Right renal cortex interstitium (tissue), 3 donors: ENCODE results near the gene ADGRL3. TPM values are rescaled to one million over a fixed set of nuclear protein-coding genes. Genes with fewer than 3 reads are reported as not detected.
A peak's percentile ranks its signal among the peaks of the same experiment; 100 is the strongest.

Source experiments
- DNase-seq, 3 donors: peaks; one replicate each; pipeline ENCODE4 v3.0.0-alpha.2; 2013; ENCODE audit warnings: low read depth in 3 of 3, low spot score in 2 of 3
- polyA plus RNA-seq, 3 donors: library from polyadenylated mRNA; unstranded; fragments of 120-200 nt; gene quantifications; one replicate each; pipeline ENCODE4 v1.2.1, GENCODE V29; 2013; ENCODE audit not compliant: insufficient read length in 3 of 3

Gene ADGRL3
- 10 to 100 TPM; 24.5 to 30.2 (median 28.7) TPM for polyA plus RNA-seq

DNA sequence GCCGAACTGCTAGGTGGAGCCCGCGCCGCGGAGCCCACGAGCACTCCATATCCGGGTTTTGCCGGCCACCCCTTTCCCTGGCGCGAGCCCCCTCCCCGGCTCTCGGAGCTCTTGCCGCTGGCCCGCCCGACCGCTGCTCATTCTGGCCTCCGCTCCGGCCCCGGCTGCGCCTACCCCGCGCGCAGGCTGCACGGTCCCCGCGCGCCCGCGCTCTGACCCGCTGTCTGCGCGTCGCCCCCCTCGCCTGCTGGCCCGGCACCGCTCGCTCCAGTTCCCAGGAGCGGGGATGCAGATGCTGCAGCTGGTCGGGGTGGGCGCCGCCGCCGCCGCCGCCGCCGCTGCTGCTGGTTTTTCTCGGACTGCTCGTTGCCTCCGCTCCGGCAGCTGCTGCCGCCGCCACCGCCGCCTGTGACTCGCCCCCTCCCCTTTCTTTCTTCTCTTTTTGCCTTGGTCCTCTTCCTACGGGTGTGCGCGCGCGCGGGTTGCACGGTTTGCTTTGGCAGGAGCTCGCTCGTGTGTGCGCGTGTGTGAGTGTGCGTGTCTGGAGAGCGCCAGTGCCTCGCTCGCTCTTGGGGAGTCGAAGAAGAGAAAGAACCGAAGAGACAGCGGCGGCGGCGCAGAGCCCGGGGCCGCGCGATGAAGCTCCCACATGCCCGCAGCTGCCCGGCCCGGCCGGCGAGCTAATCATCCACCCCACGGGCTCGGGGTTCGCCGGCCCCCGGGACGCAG lies at the start of gene ADGRL3:
ADGRL3 (plus strand) TSS at position 140 of the 729 bp plus-strand sequence.
- peak in 1 of 3 donors; percentile 69 for DNase-seq

DNA sequence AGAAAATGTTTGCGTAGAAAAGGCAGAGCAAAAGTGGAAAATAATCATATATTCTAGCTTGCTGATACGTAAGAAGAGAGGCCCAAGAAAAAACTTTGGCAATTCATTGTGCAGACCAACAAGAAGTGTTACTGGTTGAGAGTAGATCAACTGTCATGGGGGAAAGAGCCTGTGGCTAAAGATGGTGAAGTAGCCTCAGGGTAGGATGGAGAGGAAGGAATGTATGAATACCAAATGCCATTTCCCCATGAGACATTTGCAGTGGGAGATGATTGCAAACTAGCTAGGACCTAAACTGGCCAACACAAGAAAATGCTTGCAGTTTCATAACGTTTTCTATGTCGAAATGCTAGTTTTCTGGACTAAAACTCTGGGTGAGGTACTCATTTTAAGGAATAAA lies 47.7 kb upstream of the ADGRL3 start:
- DNase-seq, result no peak

GRCh38 chr4:61160478-61160877 lies 39.6 kb upstream of the ADGRL3 start:
- DNase-seq, result no peak

GRCh38 chr4:61162116-61162515 lies 38.0 kb upstream of the ADGRL3 start:
- DNase-seq, result no peak

GRCh38 chr4:61173799-61174198 lies 26.3 kb upstream of the ADGRL3 start:
- DNase-seq, result no peak

GRCh38 chr4:61175495-61175894 lies 24.6 kb upstream of the ADGRL3 start:
- no peak for DNase-seq

- DNase-seq, result no peak
These were observed 22.8 kb upstream of the ADGRL3 start for GRCh38 chr4:61177367-61177766.

- no peak for DNase-seq
These were observed 19.7 kb upstream of the ADGRL3 start for GRCh38 chr4:61180405-61180804.

DNA sequence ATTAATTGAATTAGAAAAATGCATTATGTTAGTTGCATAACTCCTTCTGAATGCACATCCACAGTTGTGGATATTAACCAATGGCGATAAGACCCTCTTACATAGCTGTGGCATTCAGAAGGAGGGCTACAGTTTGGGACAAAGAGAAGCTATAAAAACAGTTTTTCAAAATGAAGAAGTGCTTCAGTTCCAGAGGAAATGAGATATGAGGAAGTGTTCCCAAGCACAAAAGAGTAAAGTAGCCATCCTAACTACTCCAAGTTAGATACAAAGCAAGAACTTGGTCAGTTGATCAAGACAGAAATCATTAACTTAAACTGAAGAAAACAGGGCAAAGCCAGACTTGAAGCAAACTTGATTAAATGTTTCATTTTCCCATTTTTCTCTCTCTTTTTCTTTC lies 17.2 kb upstream of the ADGRL3 start:
- DNase-seq, result no peak

DNA sequence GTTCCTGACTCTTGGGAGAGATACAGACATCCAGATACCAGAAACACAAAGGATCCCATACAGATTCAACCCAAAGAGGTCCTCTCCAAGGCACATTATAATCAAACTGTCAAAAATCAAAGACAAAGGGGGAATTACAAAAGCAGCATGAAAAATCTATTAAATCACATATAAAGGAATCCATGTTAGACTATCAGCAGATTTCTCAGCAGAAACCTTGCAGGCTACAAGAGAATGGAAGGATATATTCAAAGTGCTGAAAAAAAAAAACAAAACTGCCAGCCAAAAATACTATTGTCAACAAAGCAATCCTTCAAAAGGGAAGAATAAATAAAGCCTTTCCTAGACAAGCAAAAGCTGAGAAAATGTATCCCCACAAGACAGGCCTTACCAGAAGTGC lies 14.8 kb upstream of the ADGRL3 start:
- DNase-seq, result no peak

- no peak for DNase-seq
These were observed 7.7 kb upstream of the ADGRL3 start for GRCh38 chr4:61192392-61192791.

GRCh38 chr4:61193863-61194262 lies 6.3 kb upstream of the ADGRL3 start:
- no peak for DNase-seq

DNA sequence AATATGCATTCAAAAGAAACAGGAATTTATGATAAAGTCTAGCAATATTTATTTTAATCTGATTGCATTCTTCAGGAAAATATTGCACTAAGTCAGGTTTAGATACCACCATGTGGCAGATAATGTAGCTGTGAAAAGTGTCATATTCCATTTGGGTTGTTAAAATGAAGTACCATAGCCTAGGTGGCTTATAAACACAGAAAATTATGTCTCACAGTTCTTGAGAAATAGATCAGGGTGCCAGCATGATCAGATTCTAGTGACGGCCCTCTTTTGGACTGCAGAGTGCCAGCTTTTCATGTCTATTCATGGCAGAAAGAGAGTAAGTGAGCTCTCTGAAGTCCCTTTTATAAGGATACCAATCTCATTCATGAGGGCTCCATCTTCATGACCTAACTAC lies 5.6 kb upstream of the ADGRL3 start:
- DNase-seq, result no peak

DNA sequence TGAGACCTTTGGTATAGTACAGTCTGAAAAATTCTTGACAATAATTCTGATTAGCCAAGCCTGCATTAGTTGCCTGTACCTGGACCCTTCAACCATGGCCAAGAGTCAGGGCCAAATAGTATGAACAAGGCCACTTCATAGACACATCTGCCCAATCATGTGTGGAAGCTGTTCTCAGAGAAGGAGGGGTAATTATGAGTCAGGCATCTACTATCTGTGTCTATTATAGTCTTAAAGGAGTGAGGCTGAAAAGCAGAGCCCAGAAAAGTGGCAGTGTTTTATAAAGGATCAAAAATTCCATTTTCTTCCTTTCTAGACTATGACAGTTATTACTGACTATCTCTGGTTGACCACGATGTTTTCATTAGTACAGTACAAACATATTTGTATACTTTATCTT lies 5.0 kb upstream of the ADGRL3 start:
- no peak for DNase-seq

DNA sequence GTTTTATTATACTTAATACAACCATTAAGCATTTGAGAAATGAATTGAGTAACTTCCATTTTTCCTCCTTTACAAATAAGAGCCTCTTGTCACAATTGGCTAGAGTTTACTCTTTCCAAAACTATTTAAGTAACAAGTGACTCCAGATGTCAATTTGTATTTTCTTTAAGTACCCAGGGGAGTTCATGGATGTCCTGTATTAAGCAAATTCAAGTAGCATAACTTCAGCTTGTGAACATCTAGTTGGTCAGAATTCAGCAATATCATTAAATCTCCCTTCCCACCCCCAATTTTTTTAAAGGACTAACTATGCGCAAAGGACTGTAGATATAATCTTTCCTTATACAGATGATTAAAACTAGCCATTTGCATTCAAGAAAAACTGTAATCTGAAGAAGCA lies 1.4 kb upstream of the ADGRL3 start:
- DNase-seq, result no peak

DNA sequence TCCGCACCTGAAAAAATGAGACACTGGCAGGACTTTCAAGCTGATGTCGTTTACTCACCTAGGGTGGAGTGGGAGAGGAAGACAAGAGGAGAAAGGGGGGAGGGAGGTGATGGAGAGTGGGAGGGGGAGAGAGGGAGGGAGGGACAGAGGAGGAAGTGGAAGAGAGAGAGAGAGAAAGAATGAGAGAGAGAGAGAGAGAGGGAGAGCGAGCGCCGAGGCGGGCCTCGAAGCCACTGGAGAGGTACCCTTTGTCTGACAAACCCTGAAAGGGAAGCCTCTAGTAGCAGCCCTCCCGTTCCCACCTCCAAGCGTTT lies 296 bp upstream of the ADGRL3 start:
- no peak for DNase-seq

DNA sequence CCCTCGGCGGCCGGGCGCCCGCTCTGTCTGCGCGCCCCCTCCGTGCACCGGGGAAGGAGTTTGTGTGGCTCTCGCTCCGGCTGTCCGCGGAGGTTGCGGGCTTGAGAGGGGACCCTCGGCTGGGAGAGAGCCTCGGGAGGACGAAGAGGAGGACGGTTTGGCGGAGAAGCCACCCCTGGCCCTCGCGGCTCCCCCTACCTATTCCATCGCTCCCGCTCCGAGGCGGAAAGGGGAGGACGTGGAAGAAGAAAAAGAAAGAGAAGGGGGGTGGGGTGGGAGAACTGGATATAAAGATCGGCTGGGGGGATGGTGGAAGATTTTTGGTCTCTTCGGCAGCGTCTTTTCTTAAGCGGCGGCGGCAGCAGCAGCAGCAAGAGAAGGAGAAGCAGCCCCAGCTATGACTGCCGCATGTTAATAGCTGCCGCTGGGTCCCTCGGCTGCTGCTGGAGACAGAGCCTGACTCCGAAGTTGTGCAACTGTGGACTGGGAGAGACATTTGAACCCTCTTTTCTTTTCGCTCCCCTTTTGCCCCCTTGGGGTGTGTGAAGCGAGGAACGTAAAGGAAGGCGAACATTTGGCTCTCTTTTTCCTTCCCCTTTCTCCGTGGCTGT lies 895 bp downstream of the ADGRL3 start:
- DNase-seq, result peak in 1 of 3 donors; percentile 37

DNA sequence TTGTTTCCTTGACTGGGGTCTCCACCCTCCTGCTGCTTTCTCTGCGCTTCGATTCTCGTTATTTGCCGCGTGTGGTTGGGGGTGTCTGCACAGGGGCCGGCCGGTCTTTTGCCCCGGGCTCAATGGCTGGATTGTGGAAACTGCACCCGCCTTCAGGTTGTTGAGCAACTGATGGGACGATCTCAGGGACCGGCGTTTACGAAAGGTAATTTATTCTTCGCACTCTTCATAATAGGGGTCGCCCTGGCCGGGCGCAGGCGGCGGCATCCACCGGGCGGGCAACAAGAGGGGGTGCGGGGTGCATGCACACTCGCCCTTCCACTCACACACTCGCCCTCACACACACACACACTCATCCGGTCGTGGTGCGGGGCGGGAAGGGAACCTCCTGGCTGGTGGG lies 1.4 kb downstream of the ADGRL3 start:
- peak in 1 of 3 donors; percentile 19 for DNase-seq

DNA sequence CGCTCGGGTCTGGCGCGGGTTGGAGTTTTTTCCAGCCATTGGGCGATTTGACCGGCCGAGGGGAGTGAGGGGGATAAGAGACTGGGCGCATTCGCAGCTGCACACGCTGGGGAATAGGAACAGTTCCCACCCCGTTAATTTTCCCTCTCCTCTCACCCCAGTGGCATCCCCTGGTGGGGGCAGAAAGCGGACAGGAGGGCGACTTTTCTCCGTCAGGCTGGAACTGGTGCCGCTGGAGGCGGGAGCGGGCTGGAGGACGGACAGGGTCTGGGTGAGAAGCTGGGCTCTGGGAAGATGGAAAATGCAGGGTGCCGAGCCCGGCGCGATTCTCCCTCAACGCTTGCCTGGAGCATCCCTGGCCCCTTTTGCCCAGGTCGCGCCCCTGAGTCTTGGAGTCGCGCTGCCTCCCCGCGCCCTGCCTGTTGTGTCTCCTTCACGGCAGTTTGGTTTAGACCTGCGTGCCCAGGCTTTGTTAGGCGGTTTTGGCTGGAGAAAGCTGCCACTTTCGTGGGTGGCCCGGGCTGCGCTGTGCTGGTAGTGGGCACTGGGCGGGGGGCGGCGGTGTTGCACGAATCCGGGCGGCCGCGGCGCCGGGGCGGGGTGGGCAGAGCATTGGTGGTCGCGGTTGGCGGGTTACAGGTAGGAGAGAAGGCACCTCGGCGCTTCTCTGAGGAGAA lies 2.0 kb downstream of the ADGRL3 start:
- peak in 1 of 3 donors; percentile 17 for DNase-seq

GRCh38 chr4:61202638-61203435 lies 2.7 kb downstream of the ADGRL3 start:
- peak in 1 of 3 donors; percentile 21 for DNase-seq

DNA sequence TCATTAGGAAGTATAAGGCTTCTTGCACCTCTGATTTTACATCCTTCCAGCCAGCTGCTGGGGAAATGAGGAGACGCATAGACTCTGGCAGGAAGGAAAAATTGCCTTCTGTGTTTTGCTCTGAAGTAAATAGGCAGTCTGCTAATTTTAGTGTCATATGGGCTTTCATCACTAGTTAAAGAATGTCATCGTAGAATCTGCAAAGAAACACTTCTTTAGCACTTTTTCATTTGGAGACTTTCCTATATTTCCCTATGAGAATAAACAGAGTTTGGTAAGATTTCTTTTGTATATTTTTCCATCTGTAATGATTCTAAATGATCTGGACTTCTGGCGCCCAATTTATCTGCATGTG lies 3.3 kb downstream of the ADGRL3 start:
- no peak for DNase-seq
